Omental fat pad (tissue), 4 donors: ENCODE results near the gene MT1X. TPM values are rescaled to one million over a fixed set of nuclear protein-coding genes. Genes with fewer than 3 reads are reported as not detected.
"Not testable (repeated sequence)": the region's sequence is repeated elsewhere in the genome, so short reads cannot be mapped to it uniquely, and the experiment has no call there.

Experiments used
- ATAC-seq: fragments of 150-250 bp; one replicate; pipeline ENCODE4 v1.9.1; 2016; ENCODE audit warnings: mild to moderate bottlenecking, moderate library complexity; ENCODE audit not compliant: low FRiP score
- DNase-seq: peaks from one replicate; pipeline ENCODE4 v3.0.0-alpha.2; 2019; ENCODE audit warnings: low spot score
- total RNA-seq, 4 donors: library from RNA; depleted of rRNA; stranded (reverse); fragments of >200 nt; gene quantifications; one replicate each; pipeline ENCODE4 v1.1.0, GENCODE V29; 2016
- TF ChIP-seq, protein P1 (sequence below), 3 donors: fragments of 450-650 bp; IDR thresholded peaks; one replicate each; pipeline ENCODE4 v1.5.1; 2016 to 2017; ENCODE audit warnings: antibody characterized with exemption in 3 of 3, mild to moderate bottlenecking in 3 of 3, moderate library complexity in 2 of 3

Gene MT1X
- total RNA-seq, 4 donors from 2014 or later: 1,336 to 3,452 (median 1,838) TPM

GRCh38 chr16:56653218-56653617 is 29.1 kb upstream of the MT1X start:
- DNase-seq (no peak), ATAC-seq (no peak)
- TF ChIP-seq, protein P1, sequence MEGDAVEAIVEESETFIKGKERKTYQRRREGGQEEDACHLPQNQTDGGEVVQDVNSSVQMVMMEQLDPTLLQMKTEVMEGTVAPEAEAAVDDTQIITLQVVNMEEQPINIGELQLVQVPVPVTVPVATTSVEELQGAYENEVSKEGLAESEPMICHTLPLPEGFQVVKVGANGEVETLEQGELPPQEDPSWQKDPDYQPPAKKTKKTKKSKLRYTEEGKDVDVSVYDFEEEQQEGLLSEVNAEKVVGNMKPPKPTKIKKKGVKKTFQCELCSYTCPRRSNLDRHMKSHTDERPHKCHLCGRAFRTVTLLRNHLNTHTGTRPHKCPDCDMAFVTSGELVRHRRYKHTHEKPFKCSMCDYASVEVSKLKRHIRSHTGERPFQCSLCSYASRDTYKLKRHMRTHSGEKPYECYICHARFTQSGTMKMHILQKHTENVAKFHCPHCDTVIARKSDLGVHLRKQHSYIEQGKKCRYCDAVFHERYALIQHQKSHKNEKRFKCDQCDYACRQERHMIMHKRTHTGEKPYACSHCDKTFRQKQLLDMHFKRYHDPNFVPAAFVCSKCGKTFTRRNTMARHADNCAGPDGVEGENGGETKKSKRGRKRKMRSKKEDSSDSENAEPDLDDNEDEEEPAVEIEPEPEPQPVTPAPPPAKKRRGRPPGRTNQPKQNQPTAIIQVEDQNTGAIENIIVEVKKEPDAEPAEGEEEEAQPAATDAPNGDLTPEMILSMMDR (IDR thresholded peaks at IDR 0.05): no peak

DNA sequence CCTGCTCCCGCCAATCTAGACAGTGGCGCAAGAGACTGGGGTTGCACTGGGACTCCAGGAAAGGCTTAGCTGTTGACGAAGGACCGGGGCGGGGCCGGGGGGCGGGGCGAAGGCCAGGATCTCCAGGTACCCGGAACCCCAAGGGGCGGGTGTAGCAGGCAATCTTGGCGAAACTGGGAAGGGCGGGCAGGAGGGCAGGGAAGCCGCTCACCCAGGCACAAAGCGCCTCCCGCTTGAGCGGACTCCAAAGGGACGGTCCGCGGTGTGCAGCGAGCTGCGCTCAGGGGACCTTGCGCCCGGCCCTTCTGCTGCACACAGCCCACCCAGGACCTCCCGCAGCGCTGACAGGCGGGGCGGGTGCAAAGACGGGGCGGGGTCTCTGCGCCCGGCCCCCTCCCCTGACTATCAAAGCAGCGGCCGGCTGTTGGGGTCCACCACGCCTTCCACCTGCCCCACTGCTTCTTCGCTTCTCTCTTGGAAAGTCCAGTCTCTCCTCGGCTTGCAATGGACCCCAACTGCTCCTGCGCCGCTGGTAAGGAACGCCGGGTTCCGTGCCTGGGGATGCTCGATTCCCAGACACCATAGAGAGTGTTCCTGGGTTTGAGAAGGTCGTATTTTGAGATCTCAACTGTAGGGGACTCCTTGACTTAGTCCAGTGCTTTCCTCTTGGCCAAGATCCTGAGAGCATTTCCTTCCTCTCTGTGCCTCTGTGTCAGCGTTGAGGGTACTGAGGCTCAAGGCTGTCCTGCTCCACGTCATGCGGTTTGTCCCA is 24.5 kb upstream of the MT1X start, which contains the start of gene MT1F:
TSS of gene MT1F (plus strand) at position 405 of the 772 bp plus-strand sequence. CDS start at position 505, 100 bp downstream.
- TF ChIP-seq, protein P1 (IDR thresholded peaks at IDR 0.05): no peak
- ATAC-seq: peak; percentile 90
- peak; percentile 80 for DNase-seq

- DNase-seq: no peak
- TF ChIP-seq, protein P1 (IDR thresholded peaks at IDR 0.05): no peak
- ATAC-seq: no peak
Observed at GRCh38 chr16:56658327-56658875, 23.9 kb upstream of the MT1X start.

DNA sequence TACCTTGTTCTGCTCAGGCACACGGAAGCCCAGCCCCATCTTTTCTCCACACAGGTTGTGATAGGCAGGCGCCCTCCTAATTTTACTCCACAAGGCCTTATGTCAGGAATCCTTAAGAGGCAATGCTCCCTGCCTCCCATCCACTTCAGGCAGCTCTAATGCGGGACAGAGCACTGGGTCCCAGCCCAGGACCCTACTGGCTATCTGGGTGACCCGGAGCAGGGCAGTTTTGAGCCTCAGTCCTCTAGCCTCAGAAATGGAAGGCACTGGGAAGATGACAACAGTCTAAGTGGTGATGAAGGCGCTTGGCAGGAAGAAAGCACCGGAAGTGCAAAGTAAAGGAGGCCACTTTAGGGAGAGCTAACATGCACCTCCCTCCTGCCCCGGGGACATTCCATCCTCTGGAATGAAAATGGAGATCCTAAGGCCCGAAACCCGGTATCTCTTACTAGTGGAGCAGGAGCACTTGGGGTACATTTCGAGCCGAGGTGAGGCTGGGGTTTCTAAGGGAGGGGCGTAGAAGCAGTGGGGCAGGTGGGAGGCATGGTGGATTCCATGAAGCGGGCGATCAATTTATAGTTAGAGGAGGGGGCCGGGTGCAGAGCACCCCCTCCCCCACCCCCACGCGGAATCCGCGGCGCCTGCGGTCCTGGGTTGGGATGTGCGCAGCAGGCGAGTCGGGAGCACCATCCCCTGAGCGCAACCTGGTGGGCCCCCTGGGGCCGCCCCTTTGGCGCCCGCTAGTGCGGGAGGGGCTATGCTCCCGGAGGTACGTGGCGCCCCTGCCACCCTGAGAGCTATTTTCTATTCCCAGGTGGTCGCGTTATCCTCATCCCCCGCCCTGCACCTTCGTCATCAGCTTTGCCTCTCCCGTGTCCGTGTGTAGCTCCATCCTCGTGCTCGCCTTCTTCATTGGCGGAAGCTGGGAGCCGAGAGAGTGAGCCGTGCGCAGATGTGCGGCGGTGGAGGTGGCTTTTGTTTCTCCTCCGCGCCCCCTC is 19.6 kb upstream of the MT1X start:
- TF ChIP-seq, protein P1 (IDR thresholded peaks at IDR 0.05): no peak
- DNase-seq: no peak
- no peak for ATAC-seq

DNA sequence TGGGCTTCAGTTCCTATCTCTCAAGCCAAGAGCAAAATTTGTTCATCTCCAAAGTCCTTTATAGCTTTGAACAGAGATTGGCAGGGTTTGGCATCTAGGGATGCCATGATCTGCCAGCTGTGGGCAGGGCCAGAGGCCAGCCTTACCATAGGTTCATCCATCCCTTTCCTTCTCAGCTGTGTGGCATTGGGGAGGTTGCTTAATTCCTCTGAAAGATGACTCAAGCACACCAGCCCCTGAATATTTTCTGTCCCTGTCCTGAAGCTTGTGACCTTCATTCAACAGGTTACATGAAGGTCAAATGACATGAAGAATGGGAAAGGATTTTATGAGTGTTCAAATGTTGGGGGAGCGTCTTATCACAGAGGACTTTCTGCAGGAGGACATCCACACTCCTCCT is 17.8 kb upstream of the MT1X start:
- DNase-seq: no peak
- TF ChIP-seq, protein P1 (IDR thresholded peaks at IDR 0.05): no peak
- ATAC-seq: no peak

- not testable (repeated sequence) for DNase-seq, ATAC-seq
Observed at GRCh38 chr16:56665286-56666261, 16.7 kb upstream of the MT1X start.
